GM12872 (cell line): Measurements from ENCODE around the gene UBAP1.

ENCODE experiments used
- CTCF ChIP-seq: IDR thresholded peaks from 3 replicates; pipeline ENCODE4 v1.5.1; 2011; ENCODE audit warnings: low read depth, mild to moderate bottlenecking, low read length, moderate library complexity; ENCODE audit not compliant: insufficient read depth

Gene UBAP1

DNA sequence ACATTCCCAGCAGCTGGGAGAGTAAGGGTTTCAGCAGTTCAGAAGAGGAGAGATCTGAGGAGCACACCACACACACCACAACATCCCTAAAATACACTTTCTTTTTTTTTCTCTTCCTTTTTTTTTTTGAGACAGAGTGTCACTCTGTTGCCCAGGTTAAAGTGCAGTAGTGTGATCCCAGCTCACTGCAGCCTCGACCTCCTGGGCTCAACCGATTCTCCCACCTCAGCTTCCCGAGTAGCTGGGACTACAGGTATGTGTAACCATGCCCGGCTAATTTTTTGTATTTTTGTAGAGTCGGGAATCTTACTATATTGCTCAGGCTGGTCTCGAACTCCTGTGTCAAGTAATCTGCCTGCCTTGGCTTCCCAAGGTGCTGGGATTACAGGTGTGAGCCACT, 9.7 kb upstream of the UBAP1 start:
- no peak for TF ChIP-seq CTCF

GRCh38 chr9:34170237-34170991, 8.4 kb upstream of the UBAP1 start:
- TF ChIP-seq CTCF: no peak

DNA sequence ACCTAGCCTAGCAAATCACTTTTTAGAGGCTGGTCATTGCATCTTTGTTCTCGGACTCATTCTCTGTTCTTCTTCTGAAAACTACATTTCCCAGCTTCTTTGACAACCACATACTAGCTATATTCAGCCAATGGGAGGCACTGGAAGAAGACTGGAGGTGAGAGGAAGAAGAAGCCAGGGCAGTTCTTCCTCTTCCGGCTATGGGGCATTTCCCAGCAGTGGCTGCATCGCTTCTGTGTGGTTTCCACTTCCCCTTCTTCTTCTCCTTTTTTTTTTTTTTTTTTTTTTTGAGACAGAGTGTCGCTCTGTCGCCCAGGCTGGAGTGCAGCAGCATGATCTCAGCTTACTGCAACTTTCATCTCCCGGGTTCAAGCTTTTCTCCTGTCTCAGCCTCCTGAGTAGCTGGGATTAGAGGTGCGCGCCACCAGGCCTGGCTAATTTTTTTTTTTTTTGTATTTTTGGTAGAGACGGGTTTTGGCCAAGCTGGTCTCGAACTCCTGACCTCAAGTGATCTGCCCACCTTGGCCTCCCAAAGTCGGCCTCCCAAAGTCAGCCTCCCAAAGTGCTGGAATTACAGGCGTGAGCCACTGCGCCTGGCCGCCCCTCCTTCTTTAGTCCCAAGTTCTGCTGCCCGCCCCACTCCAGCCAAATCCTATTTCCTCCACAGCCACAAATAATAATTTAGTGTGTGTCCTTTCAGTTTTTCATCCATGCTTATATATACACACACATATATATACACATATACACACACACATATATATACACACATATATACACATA, 6.9 kb upstream of the UBAP1 start:
- TF ChIP-seq CTCF: no peak

DNA sequence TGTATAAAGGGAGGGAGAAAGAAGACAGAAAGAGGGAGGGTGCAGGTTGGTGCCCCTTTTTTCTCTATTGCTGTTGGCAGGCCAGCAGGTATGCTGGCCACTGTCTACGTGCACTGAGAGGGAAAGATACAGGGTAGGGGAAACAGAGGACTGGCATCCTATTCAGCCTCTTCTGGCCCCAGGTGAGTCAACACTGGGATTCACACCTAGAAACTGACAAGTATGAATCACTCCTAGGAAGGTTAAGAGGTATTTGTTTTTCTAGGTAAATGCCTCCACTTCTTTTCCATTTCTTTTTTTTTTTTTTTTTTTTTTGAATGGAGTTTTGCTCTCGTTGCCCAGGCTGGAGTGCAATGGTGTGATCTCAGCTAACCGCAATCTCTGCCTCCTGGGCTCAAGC, 2.8 kb upstream of the UBAP1 start:
- TF ChIP-seq CTCF: no peak

GRCh38 chr9:34177593-34178435, 1.0 kb upstream of the UBAP1 start:
- no peak for TF ChIP-seq CTCF

- TF ChIP-seq CTCF: no peak
These were observed 632 bp downstream of the UBAP1 start for GRCh38 chr9:34179213-34180136.
